ENCODE data around the gene BRINP1. TPM values are rescaled to one million over a fixed set of nuclear protein-coding genes. Genes with fewer than 3 reads are reported as not detected.

BRINP1 gene
- polyA plus RNA-seq, 5 donors: 0.05 to 0.22 (median 0.08) TPM

- no peak for DNase-seq
Observed at GRCh38 chr9:119126040-119126439, 243.2 kb downstream of the BRINP1 start.

- DNase-seq: no peak
Observed at GRCh38 chr9:119121899-119122298, 247.3 kb downstream of the BRINP1 start.

- no peak for DNase-seq
Observed at GRCh38 chr9:119117409-119117808, 251.8 kb downstream of the BRINP1 start.

Measured in right lung (tissue), 5 donors.